Testis (tissue), 2 donors: Measurements from ENCODE around the gene SPATS2L.

Experiments
- CTCF ChIP-seq, 3 experiments: fragments of 450-650 bp in 2 of 3; fragments of 200-600 bp in 1 of 3; sonication (generic) in 1 of 3; IDR thresholded peaks; one replicate each; pipeline ENCODE4 v1.5.1; 2016 to 2019; ENCODE audit warnings: antibody characterized with exemption in 3 of 3, mild to moderate bottlenecking in 2 of 3, moderate library complexity in 1 of 3
- POLR2A ChIP-seq: fragments of 450-650 bp; IDR thresholded peaks from one replicate; pipeline ENCODE4 v1.6.1; 2017; ENCODE audit warnings: antibody characterized with exemption, mild to moderate bottlenecking, moderate library complexity

DNA sequence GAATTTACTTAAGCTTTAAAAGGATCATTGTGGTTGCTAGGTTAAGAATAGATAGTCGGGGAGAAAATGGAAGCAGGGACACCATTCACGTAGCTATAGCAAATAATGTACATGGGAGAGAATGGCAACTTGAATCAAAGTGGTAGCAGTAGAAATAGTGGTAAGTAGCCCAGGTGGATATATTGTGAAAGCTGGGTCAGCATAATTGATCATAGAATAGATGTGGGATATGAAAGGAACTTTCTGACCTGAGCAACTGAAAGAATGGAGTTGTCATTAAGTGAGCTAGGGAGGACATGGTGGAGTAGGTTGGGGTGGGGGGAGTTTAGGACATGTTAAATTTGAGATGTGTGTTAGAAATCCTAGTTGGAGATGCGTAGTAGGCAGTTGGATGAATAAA lies 221.7 kb downstream of the SPATS2L start:
- TF ChIP-seq POLR2A (no peak), CTCF (IDR thresholded peaks at IDR 0.05) (no peak)
